KG1 (cell line): Measurements from ENCODE around the gene TSC2.

Experiments
- DNase-seq: peaks from one replicate; lab custom pipeline; 2025; lab: John Stamatoyannopoulos, UW

The TSC2 gene

GRCh38 chr16:2070576-2071453, 23.0 kb downstream of the TSC2 start:
- no peak for DNase-seq

- DNase-seq = no peak
Measured at GRCh38 chr16:2071454-2072202, 23.8 kb downstream of the TSC2 start.

- no peak for DNase-seq
Measured at GRCh38 chr16:2072926-2073325, 25.1 kb downstream of the TSC2 start.

- no peak for DNase-seq
Measured at GRCh38 chr16:2074071-2074470, 26.3 kb downstream of the TSC2 start.

GRCh38 chr16:2075631-2076030, 27.8 kb downstream of the TSC2 start:
- DNase-seq = no peak

- no peak for DNase-seq
Measured at GRCh38 chr16:2076072-2076865, 28.5 kb downstream of the TSC2 start.

- DNase-seq = no peak
Measured at GRCh38 chr16:2077016-2077415, 29.2 kb downstream of the TSC2 start.

- no peak for DNase-seq
Measured at GRCh38 chr16:2077696-2078095, 29.9 kb downstream of the TSC2 start.

GRCh38 chr16:2078096-2078495, 30.3 kb downstream of the TSC2 start:
- no peak for DNase-seq

GRCh38 chr16:2078691-2079090, 30.9 kb downstream of the TSC2 start:
- DNase-seq = no peak

GRCh38 chr16:2079311-2079800, 31.6 kb downstream of the TSC2 start:
- no peak for DNase-seq

GRCh38 chr16:2079991-2080390, 32.2 kb downstream of the TSC2 start:
- DNase-seq = no peak

- DNase-seq = no peak
Measured at GRCh38 chr16:2081201-2082084, 33.7 kb downstream of the TSC2 start.

- DNase-seq = no peak
Measured at GRCh38 chr16:2082171-2082982, 34.6 kb downstream of the TSC2 start.

GRCh38 chr16:2082983-2083364, 35.2 kb downstream of the TSC2 start:
- DNase-seq = no peak

GRCh38 chr16:2083409-2083808, 35.6 kb downstream of the TSC2 start:
- DNase-seq = no peak

GRCh38 chr16:2083876-2084780, 36.3 kb downstream of the TSC2 start:
- DNase-seq = no peak

- DNase-seq = no peak
Measured at GRCh38 chr16:2084895-2085625, 37.3 kb downstream of the TSC2 start.

GRCh38 chr16:2085669-2086068, 37.9 kb downstream of the TSC2 start:
- no peak for DNase-seq
